ENCODE measurements around the gene EPS8L2.

Gene EPS8L2

DNA sequence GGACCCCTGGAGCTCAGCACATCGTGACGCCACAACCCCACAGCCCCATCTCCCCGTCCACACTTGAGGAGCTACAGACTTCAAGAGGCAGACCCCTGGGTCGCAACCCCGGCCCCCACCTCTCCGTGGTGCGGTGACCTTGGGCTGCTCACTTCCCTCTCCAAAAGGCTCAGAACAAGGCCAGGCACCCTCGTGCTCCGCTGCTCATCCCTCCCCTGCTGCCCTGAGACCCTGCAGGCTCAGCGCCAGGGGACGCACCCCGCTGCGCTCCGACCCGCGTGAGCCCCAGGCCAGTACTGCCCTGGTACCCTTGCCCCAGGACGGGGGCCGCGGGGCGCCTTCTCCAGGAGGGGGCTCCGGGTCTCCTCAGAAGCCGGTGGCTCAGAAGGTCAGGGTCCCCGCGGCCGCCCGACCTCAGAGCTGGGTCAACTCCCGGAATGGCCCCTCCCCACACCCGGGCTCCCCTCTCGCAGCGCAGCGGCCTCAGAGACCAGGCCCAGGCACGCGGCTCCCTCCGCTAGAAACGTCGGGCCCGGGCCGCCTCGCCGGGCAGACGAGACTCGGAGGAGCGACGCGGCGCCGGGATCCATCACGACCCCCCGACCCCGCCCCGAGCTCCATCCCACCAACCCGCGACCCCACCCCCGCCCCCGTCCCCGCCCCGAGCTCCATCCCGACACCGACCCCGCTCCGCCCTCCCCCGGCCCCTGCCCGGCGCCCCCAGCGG is 70.7 kb downstream of the EPS8L2 start:
- DNase-seq (ENCODE audit: low read depth in 2 of 2): no peak
